ENCODE data around the gene ZBTB1.

- TF ChIP-seq CTCF (IDR thresholded peaks at IDR 0.05; ENCODE audit: low read depth, low read length, missing input control): no peak
- no peak for TF ChIP-seq HNF4G (IDR thresholded peaks at IDR 0.05)
- TF ChIP-seq, protein P1, sequence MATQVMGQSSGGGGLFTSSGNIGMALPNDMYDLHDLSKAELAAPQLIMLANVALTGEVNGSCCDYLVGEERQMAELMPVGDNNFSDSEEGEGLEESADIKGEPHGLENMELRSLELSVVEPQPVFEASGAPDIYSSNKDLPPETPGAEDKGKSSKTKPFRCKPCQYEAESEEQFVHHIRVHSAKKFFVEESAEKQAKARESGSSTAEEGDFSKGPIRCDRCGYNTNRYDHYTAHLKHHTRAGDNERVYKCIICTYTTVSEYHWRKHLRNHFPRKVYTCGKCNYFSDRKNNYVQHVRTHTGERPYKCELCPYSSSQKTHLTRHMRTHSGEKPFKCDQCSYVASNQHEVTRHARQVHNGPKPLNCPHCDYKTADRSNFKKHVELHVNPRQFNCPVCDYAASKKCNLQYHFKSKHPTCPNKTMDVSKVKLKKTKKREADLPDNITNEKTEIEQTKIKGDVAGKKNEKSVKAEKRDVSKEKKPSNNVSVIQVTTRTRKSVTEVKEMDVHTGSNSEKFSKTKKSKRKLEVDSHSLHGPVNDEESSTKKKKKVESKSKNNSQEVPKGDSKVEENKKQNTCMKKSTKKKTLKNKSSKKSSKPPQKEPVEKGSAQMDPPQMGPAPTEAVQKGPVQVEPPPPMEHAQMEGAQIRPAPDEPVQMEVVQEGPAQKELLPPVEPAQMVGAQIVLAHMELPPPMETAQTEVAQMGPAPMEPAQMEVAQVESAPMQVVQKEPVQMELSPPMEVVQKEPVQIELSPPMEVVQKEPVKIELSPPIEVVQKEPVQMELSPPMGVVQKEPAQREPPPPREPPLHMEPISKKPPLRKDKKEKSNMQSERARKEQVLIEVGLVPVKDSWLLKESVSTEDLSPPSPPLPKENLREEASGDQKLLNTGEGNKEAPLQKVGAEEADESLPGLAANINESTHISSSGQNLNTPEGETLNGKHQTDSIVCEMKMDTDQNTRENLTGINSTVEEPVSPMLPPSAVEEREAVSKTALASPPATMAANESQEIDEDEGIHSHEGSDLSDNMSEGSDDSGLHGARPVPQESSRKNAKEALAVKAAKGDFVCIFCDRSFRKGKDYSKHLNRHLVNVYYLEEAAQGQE (IDR thresholded peaks at IDR 0.05): no peak
- TF ChIP-seq YY1 (IDR thresholded peaks at IDR 0.05): no peak
- no peak for TF ChIP-seq GABPA (IDR thresholded peaks at IDR 0.05 in 1 of 2, conservative IDR thresholded peaks at IDR 0.05 in 1 of 2)
- TF ChIP-seq RXRA (IDR thresholded peaks at IDR 0.05): no peak
- TF ChIP-seq RAD21 (IDR thresholded peaks at IDR 0.05): no peak
- TF ChIP-seq TAF1 (conservative IDR thresholded peaks at IDR 0.05): no peak
- TF ChIP-seq, protein P2, sequence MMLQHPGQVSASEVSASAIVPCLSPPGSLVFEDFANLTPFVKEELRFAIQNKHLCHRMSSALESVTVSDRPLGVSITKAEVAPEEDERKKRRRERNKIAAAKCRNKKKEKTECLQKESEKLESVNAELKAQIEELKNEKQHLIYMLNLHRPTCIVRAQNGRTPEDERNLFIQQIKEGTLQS (IDR thresholded peaks at IDR 0.05): no peak
- TF ChIP-seq JUND (IDR thresholded peaks at IDR 0.05): no peak
- no peak for TF ChIP-seq FOXA1 (IDR thresholded peaks at IDR 0.05)
- TF ChIP-seq SP1 (IDR thresholded peaks at IDR 0.05): no peak
- TF ChIP-seq FOXA2 (IDR thresholded peaks at IDR 0.05): no peak
Observed at GRCh38 chr14:64550621-64551333, 46.2 kb downstream of the ZBTB1 start.

Measured in liver (tissue), 3 donors.